Bone marrow (tissue), 2 donors: Measurements from ENCODE around the gene PABPC4L.
"Not testable (repeated sequence)": the region's sequence is repeated elsewhere in the genome, so short reads cannot be mapped to it uniquely, and the experiment has no call there.

Experiments
- DNase-seq, 2 donors: peaks; one replicate each; lab custom pipeline; 2025; lab: John Stamatoyannopoulos, UW

Gene PABPC4L

GRCh38 chr4:134201216-134202161, at the start of gene PABPC4L:
TSS of gene PABPC4L (minus strand) at chr4:134201789. CDS start at chr4:134201019, 770 bp downstream.
- no peak for DNase-seq

- DNase-seq, result no peak
Measured at GRCh38 chr4:134251322-134251721, 49.7 kb upstream of the PABPC4L start.

- DNase-seq, result no peak
Measured at GRCh38 chr4:134243742-134244713, 42.4 kb upstream of the PABPC4L start.

- DNase-seq, result no peak
Measured at GRCh38 chr4:134219043-134219442, 17.5 kb upstream of the PABPC4L start.

- DNase-seq, result no peak
Measured at GRCh38 chr4:134216411-134216810, 14.8 kb upstream of the PABPC4L start.

- DNase-seq, result no peak
Measured at GRCh38 chr4:134215620-134216344, 14.2 kb upstream of the PABPC4L start.

- DNase-seq, result not testable (repeated sequence)
Measured at GRCh38 chr4:134207955-134208354, 6.4 kb upstream of the PABPC4L start.

- no peak for DNase-seq
Measured at GRCh38 chr4:134202166-134202956, 772 bp upstream of the PABPC4L start.

- DNase-seq, result no peak
Measured at GRCh38 chr4:134200811-134201215, 776 bp downstream of the PABPC4L start.

GRCh38 chr4:134189949-134190348, 11.6 kb downstream of the PABPC4L start:
- no peak for DNase-seq

GRCh38 chr4:134189480-134189879, 12.1 kb downstream of the PABPC4L start:
- no peak for DNase-seq

- DNase-seq, result no peak
Measured at GRCh38 chr4:134178706-134179105, 22.9 kb downstream of the PABPC4L start.

GRCh38 chr4:134174271-134174670, 27.3 kb downstream of the PABPC4L start:
- no peak for DNase-seq

- DNase-seq, result no peak
Measured at GRCh38 chr4:134160211-134160610, 41.4 kb downstream of the PABPC4L start.

- DNase-seq, result no peak
Measured at GRCh38 chr4:134154097-134154496, 47.5 kb downstream of the PABPC4L start.

GRCh38 chr4:134147941-134148340, 53.6 kb downstream of the PABPC4L start:
- DNase-seq, result no peak
